Tibial artery (tissue), 4 donors: Measurements from ENCODE around the gene PTPN2.
"Not testable (repeated sequence)": the region's sequence is repeated elsewhere in the genome, so short reads cannot be mapped to it uniquely, and the experiment has no call there.

Source experiments
- DNase-seq, 2 donors: peaks; one replicate each; pipeline ENCODE4 v3.0.0-alpha.2; 2019
- H3K27ac ChIP-seq, 2 donors: fragments of 200-600 bp; sonication (generic) in 1 of 2; 1 replicate in 1 of 2; 2 replicates in 1 of 2; pipeline ENCODE4 v1.5.1; 2018 to 2019; ENCODE audit warnings: mild to moderate bottlenecking in 1 of 2
- H3K27me3 ChIP-seq, 2 donors: fragments of 200-600 bp; sonication (generic) in 1 of 2; one replicate each; pipeline versions ENCODE4 v1.5.1 to v1.6.0; 2016 to 2019
- H3K36me3 ChIP-seq, 3 donors: fragments of 200-600 bp; sonication (generic) in 2 of 3; one replicate each; pipeline ENCODE4 v1.5.1; 2016 to 2019; ENCODE audit warnings: mild to moderate bottlenecking in 2 of 3
- H3K4me1 ChIP-seq, 4 donors: fragments of 200-600 bp; sonication (generic) in 2 of 4; 1 replicate in 3 of 4; 2 replicates in 1 of 4; pipeline ENCODE4 v1.5.1; 2016 to 2019
- H3K4me3 ChIP-seq, 2 donors: fragments of 200-600 bp; sonication (generic) in 1 of 2; 1 replicate in 1 of 2; 2 replicates in 1 of 2; pipeline ENCODE4 v1.5.1; 2018 to 2019; ENCODE audit warnings: mild to moderate bottlenecking in 2 of 2
- H3K9me3 ChIP-seq, 3 donors: fragments of 200-600 bp; sonication (generic) in 1 of 3; one replicate each; pipeline ENCODE4 v1.5.1; 2016 to 2019
- CTCF ChIP-seq, 2 experiments: fragments of 200-600 bp in 1 of 2; fragments of 450-650 bp in 1 of 2; IDR thresholded peaks; one replicate each; pipeline ENCODE4 v1.5.1; 2017 to 2019; ENCODE audit warnings: antibody characterized with exemption in 2 of 2, mild to moderate bottlenecking in 1 of 2, moderate library complexity in 1 of 2
- intact Hi-C: fragments of 100-400 bp; cut with DNase I; formaldehyde crosslinking; loops from one replicate; pipeline ENCODE4 v1.15.0; 2023; ENCODE audit warnings: low total_unique reads

PTPN2 gene

GRCh38 chr18:12776821-12777471 lies 107.1 kb downstream of the PTPN2 start:
- no peaks in the 10 kb centered on the region for H3K27me3 ChIP-seq
- no peak for TF ChIP-seq CTCF (IDR thresholded peaks at IDR 0.05)
- no peak overlapping the region for H3K27ac ChIP-seq
- no peaks in the 10 kb centered on the region for H3K4me1 ChIP-seq
- H3K36me3 ChIP-seq = no peaks in the 10 kb centered on the region
- intact Hi-C loops = no loop called here
- H3K9me3 ChIP-seq = no peaks in the 10 kb centered on the region
- DNase-seq = no peak
- H3K4me3 ChIP-seq = peak overlapping the region; percentile 11 to 25

GRCh38 chr18:12776415-12776814 lies 107.6 kb downstream of the PTPN2 start:
- H3K4me3 ChIP-seq = not testable (repeated sequence)

GRCh38 chr18:12774982-12775381 lies 109.1 kb downstream of the PTPN2 start:
- H3K4me1 ChIP-seq = no peaks in the 10 kb centered on the region
- no peaks in the 10 kb centered on the region for H3K9me3 ChIP-seq
- DNase-seq = no peak
- no peak for TF ChIP-seq CTCF (IDR thresholded peaks at IDR 0.05)
- H3K27me3 ChIP-seq = no peaks in the 10 kb centered on the region
- H3K4me3 ChIP-seq = no peak overlapping the region
- no peak overlapping the region for H3K27ac ChIP-seq
- intact Hi-C loops = no loop called here
- H3K36me3 ChIP-seq = no peaks in the 10 kb centered on the region

More at GRCh38 chr18:12776415-12776814, 107.6 kb downstream of the PTPN2 start:
- H3K36me3 ChIP-seq, H3K27me3 ChIP-seq, H3K4me1 ChIP-seq, H3K27ac ChIP-seq, DNase-seq, intact Hi-C loops, H3K9me3 ChIP-seq: not testable (repeated sequence)

GRCh38 chr18:12773369-12773768 lies 110.7 kb downstream of the PTPN2 start:
- intact Hi-C loops = no loop called here
- no peak overlapping the region for H3K27ac ChIP-seq
- no peak for TF ChIP-seq CTCF (IDR thresholded peaks at IDR 0.05)
- no peak overlapping the region for H3K4me3 ChIP-seq
- DNase-seq = no peak
- H3K4me1 ChIP-seq = no peaks in the 10 kb centered on the region
- no peaks in the 10 kb centered on the region for H3K36me3 ChIP-seq
- no peaks in the 10 kb centered on the region for H3K9me3 ChIP-seq
- no peaks in the 10 kb centered on the region for H3K27me3 ChIP-seq

DNA sequence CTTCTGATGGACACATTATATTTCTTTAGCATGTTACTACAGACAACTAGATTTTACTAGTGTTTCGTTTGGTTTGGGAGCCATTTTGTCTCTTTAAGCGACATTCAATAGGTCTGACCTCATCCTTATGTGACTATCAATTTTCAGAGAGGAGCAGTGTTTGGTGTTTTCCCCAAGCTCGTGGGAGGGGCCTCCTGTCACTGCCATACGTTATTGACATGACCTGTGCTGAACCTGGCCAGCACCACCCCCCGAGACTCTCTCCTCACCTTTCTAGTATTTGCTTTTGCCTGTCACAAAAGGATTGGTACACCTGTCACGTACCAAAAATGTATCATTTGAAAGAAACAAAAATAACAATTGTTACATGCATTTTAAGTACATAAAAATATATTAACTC lies 111.9 kb downstream of the PTPN2 start:
- DNase-seq = no peak
- no peak for TF ChIP-seq CTCF (IDR thresholded peaks at IDR 0.05)
- no peaks in the 10 kb centered on the region for H3K4me1 ChIP-seq
- no peak overlapping the region for H3K27ac ChIP-seq
- no peak overlapping the region for H3K4me3 ChIP-seq
- no peaks in the 10 kb centered on the region for H3K27me3 ChIP-seq
- intact Hi-C loops = no loop called here
- H3K36me3 ChIP-seq = no peaks in the 10 kb centered on the region
- H3K9me3 ChIP-seq = no peaks in the 10 kb centered on the region

DNA sequence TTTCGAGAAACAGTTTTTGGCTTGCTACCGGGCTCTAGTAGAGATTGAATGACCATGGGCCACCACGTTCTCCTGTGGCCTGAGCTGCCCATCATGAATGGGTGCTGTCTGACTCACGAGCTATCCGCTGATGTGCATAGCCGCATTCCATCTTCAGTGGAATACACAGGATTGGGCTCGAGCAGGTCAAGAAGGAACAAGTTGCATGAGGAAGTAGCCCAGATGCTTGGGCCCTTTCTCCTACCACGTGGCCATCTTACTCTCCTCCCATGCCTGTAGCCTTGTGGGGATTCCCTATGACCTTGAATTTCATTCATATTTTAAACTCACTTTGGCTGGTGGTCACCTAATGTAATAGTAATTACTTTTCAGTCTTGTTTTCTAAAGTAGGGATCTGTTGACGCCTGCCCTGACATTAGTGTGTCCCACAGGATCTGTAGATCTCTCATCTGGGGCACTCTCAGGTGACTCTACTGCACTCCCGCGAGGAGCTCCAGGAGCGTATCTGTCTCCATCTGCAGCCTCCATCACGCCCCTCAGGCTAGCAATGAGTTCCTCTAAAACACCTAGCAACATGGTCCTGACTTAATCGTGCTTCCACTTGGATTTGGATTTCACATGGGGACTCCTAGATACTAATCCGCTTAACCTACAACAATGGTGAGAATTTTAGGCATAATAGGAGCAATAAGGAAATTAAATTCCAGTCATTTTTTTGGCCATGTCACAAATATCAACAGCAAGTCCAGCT lies 113.4 kb downstream of the PTPN2 start:
- DNase-seq = no peak
- intact Hi-C loops = no loop called here
- Histone ChIP-seq H3K27me3 (no peaks in the 10 kb centered on the region), H3K27ac (no peak overlapping the region), H3K9me3 (no peaks in the 10 kb centered on the region), H3K4me3 (no peak overlapping the region), H3K36me3 (no peaks in the 10 kb centered on the region), H3K4me1 (no peaks in the 10 kb centered on the region)
- TF ChIP-seq CTCF (IDR thresholded peaks at IDR 0.05) = no peak
